LoVo (cell line): Measurements from ENCODE around the gene PHF12.
"Not testable (repeated sequence)": the region's sequence is repeated elsewhere in the genome, so short reads cannot be mapped to it uniquely, and the experiment has no call there.

Experiments
- DNase-seq: peaks from one replicate; pipeline ENCODE4 v3.0.0-alpha.2; 2016; ENCODE audit warnings: low spot score

The PHF12 gene

DNA sequence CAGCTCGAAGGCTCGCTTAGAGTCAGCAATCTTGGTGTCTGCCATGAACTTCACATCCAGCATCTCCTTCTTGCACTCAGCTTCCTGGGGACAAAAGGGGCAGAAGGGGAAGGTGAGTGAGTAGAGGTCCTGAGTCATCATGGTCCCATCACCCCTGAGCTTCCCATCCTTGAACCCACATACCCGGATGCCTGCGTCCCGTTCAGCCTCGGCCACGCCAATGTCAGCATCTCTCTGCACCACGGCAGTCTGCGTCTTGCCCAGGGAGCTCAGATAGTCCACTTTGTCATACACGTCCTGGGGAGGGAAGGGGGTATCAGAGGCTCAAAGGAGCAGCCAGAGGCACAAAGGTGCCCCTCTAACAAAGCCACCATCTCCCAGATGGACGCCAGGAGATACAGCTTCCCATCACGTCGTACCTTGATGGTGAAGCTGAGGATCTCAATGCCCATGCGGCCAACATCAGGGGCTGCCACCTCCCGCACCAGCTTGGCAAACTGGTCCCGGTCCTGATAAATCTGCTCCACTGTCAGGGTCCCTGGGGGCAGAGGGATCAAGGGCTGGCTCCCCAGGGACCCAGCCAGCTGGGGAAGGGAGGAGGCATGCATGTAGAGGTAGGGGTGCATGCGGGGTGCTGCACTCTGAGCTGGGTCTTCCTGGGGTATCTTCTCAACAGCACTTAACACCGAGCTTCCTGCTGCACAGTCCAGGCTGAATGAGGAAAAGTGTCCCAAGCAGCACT, 69.0 kb downstream of the PHF12 start:
- no peak for DNase-seq

DNA sequence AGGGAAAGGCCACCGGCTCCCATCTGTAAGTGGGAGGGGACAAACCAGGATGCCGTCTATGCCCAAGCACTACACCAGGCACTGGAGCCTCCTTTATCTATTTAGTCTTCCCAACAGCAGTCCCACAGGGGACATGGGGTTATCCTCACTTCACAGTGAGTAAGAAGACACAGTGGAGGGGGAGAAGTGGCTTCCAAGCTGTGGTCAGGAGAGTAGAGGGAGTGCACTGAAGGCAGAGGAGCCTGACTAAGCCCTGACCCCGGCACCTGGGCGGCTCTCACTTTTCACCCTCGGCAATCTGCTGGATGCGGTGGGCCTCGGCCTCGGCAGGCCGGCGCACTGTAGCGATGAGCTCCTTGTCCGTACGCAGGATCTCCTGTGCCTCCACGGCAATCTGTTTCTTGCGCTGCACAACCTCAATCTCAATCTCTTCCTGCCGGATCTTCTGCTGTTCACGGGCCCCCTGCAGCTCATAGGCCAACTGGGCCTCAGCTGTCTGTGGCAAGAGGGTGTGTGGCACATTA, 69.7 kb downstream of the PHF12 start:
- DNase-seq, result no peak

- no peak for DNase-seq
Observed at GRCh38 chr17:28880572-28880945, 70.8 kb downstream of the PHF12 start.

DNA sequence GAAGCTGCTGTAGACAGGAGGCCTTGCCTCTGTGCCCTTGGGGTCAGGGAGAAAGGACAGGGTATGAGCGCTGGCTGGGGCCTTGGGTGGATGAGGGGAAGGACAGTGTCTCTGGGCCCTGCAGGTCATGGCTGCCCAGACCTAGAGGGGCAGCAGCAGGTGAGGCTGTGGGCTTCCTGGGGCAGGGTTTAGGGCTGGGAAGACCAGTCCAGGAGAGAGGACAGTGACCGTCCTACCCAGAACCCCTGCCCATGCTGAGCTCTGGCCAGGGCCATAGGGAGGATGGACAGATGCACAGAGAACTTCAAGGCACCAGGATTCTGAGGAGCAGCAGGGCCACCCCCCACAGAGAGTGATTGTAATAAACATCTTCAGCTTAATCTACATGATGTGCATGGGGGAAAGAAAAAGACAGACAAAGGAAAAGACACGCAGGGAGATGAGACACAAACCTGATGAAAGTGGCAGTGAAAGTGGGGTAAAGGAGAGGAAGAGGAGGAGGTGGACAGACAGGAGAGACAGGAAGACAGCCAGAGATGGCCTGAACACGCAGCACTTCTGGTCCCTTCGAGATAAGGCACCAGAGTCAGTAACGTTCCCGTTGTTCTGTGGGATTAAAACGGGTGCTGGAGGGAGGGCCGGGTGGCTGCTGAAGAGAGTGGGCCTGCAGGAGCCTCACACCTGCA, 71.3 kb downstream of the PHF12 start:
- no peak for DNase-seq

DNA sequence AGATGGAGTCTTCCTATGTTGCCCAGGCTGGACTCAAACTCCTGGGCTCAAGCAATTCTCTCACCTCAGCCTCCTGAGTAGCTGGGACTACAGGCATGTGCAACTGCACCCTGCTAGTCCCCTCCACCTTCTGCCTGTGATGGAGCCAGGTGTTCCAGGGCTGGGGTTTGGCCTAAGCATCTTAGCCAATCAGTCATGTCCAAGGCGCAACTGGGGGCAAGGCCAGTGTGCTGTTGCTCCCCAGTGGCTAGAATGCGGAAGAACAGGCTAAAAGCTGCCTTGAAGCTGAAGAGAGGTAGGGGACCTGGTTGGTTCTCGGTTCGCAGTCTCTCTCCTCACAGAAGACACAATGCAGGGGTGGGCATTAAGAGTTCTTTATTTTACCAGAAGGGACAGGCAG, 72.3 kb downstream of the PHF12 start:
- no peak for DNase-seq

GRCh38 chr17:28878158-28878910, 73.0 kb downstream of the PHF12 start:
- no peak for DNase-seq

DNA sequence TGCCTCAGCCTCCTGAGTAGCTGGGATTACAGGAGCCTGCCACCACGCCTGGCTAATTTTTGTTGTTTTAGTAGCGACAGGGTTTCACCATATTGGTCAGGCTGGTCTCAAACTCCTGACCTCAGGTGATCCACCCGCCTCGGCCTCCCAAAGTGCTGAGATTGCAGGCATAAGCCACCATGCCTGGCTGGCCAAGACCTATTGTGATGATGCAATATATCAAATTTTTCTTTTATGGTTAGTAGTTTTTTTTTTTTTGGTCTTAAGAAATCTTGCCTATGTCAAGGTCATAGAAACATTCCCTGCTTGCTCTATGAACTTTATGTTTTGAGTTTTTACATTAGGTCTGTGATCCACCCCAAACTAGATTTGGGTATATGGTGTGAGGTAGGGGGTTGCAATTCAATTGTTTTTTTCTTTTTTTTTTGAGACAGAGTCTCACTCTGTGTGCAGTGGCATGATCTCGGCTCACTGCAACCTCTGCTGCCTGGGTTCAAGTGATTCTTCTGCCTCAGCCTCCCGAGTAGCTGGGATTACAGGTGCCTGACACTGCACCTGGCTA, 74.1 kb downstream of the PHF12 start:
- not testable (repeated sequence) for DNase-seq

- DNase-seq, result no peak
Observed at GRCh38 chr17:28875848-28876550, 75.3 kb downstream of the PHF12 start.

DNA sequence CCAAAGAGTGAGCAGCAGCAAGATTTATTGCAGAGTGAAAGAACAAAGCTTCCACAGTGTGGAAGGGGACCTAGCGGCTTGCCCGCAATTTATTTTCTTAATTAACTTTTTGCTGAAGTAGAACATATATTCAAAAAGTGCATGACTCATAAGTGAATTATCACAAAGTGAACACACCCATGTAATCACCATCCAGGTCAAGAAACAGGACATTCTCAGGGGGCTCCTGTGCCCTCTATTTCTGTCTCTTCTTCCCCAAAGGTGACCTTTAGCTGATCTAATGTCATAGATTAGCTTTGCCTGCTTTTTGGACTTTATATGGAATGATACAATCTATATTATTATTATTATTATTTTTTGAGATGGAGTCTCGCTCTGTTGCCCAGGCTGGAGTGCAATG, 76.6 kb downstream of the PHF12 start:
- no peak for DNase-seq

DNA sequence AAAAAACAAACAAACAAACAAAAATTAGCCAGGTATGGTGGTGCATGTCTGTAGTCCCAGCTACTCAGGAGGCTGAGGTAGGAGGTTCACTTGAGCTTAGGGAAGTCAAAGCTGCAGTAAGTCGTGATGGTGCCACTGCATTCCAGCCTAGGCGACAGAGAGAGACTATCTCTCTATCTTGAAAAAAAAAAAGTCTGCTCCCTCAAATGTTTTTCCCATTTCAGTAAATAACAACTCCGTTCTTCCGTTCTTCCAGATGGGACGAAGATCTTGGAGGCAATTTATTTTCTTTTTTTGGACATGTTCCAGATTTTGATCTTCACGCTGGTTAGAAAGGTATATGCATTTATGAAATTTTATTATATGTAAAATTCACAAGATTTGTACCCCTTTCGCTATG, 77.5 kb downstream of the PHF12 start:
- DNase-seq, result no peak

DNA sequence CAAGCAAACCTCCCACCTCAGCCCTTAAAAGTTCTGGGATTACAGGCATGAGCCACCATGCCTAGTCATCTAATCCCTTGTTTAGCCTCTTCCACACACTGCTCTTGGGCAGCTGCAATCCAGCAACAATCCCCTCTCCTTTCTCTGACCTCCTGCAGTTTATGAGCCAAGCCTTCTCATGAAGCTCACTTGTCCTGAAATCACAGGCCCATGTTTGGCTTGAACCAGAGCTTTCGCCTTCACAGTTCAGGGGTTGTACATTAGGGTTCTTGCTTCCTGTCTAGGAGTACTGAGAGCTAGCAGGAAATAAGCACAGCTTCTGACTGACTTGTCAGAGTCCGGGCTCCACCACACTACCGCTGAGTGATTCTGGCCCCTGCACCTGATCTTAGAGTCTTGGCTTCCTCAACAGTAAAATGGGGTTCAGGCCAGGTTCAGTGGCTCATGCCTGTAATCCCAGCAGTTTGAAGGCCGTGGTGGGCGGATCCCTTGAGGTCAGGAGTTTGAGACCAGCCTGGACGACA, 80.2 kb downstream of the PHF12 start:
- no peak for DNase-seq

- DNase-seq, result no peak
Observed at GRCh38 chr17:28867276-28867675, 84.0 kb downstream of the PHF12 start.

DNA sequence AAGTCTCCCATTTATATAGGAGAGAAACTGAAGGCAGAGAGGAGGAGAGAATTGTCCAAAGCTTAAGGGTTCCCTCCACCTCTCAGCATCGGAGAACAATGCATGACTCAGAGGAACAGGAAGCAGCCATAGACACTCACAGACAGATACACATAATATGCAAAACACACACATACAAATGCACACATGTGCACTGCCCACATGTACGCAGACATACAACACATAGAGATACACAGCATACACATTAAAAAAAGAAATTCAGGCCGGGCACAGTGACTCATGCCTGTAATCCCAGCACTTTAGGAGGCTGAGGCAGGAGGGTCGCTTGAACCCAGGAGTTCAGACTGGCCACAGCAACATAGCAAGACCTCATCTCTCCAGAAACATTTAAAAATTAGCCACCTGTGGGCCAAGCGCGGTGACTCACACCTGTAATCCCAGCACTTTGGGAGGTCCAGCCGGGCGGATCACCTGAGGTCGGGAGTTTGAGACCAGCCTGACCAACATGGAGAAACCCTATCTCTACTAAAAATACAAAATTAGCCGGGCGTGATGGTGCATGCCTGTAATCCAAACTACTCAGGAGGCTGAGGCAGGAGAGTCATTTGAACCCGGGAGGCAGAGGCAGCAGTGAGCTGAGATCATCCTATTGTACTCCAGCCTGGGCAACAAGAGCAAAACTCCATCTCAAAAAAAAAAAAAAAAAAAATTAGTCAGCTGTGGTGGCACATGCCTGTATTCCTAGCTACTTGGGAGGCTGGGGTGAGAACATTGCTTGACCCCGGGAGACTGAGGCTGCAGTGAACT, 85.2 kb downstream of the PHF12 start:
- DNase-seq, result no peak

GRCh38 chr17:28864991-28865849, 86.1 kb downstream of the PHF12 start:
- DNase-seq, result peak; percentile 55

DNA sequence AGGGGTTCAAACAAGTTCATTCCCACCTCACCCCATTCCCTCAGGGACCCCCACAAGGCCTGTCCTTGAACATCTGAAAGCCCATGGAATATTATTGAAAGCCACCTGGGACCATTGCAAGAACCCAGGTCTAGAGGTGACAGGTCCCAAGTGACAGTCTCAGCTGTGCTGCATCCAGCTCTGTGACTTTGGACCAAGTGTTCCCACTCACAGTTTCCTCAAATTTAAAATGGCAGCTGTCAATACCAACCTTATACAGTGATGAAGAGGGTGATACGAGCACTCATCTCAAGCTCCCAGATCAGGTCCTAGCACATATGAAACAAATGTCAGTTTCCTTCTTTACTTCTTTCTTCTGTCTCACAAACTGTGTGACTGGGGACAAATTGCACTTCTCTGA, 87.4 kb downstream of the PHF12 start:
- no peak for DNase-seq

DNA sequence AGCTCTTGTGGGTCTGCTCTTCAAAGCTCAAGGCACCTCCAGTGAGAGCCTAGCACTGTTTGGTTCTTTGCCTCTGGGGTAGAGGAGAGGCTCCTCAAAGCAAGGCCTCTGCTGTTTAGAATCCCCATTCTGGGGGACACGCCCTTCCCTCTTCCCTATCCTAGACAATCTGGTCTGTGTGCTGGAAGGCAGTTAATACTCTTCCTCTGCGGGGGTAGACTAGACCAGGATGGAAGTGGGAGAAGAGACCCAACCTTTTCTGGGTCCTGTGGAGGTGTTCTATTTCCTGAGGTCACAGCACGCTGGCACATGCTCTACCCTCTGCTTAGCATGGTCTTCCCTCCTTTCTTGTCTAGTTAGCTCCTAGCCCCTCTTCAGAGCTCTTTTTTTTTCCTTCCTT, 88.8 kb downstream of the PHF12 start:
- no peak for DNase-seq

GRCh38 chr17:28861393-28862203, 89.7 kb downstream of the PHF12 start:
- DNase-seq, result no peak

GRCh38 chr17:28860363-28860808, 90.9 kb downstream of the PHF12 start:
- no peak for DNase-seq

DNA sequence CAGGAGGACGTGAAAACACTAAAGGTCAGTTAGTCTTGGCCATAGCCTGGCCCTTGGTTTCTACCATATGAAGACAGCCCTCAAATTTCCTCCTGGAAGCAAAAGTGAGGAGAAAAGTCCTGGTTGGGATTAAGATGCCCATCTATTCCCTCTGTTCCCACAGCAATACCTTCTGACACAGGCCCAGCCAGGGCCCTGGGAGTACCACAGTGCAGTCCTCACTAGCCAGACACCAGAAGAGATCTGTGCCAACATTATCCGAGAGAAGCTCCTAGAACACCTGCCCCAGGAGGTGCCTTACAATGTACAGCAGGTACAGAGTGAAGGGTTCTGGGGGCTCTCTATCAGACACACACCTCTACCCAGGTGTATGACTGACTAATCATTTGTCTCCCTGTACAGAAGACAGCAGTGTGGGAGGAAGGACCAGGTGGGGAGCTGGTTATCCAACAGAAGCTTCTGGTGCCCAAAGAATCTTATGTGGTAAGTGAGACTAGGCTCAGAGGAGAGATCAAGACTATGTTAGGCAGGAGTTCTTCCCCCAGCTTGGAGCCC, 92.4 kb downstream of the PHF12 start:
- DNase-seq, result no peak
